Fibroblast of pulmonary artery (primary cell): ENCODE data around the gene NPLOC4.

ENCODE experiments used
- DNase-seq: peaks from one replicate; pipeline ENCODE4 v3.0.0-alpha.2; 2010; ENCODE audit warnings: low read depth
- H3K4me3 ChIP-seq: replicated peaks from 2 replicates; pipeline ENCODE4 v1.5.1; 2011; ENCODE audit warnings: low read depth, mild to moderate bottlenecking, control low read depth, low read length, moderate library complexity
- TF ChIP-seq, protein P1 (sequence below): IDR thresholded peaks from 2 replicates; pipeline ENCODE4 v1.5.1; 2011; ENCODE audit warnings: mild to moderate bottlenecking, control low read depth, low read length, inconsistent platforms; ENCODE audit errors: missing control alignments

The NPLOC4 gene

DNA sequence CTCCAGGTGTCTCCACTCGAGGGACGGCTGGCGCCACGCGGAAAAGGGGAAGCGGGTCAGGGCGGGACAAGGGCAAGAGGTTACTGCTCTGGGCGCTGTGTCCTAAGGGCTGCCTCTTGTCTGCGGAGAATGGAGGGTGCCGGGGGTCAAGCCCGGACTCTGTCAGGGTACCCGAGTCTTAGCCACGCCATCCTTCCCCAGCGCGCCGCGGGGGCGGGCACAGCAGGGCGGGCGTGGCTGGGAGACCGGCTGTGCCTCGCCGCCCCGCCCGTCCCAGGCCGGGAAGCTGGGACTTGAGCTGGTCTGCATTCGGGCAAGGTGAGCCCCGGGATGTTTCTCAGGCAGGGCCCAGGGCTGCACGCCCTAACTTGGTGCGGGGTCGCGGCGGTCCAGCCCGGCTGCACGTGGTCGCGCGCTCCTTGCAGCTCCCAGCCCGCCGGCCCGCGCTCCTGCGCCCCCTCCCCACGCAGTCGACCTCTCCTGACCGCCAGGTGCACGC lies 118.1 kb downstream of the NPLOC4 start:
- TF ChIP-seq, protein P1, sequence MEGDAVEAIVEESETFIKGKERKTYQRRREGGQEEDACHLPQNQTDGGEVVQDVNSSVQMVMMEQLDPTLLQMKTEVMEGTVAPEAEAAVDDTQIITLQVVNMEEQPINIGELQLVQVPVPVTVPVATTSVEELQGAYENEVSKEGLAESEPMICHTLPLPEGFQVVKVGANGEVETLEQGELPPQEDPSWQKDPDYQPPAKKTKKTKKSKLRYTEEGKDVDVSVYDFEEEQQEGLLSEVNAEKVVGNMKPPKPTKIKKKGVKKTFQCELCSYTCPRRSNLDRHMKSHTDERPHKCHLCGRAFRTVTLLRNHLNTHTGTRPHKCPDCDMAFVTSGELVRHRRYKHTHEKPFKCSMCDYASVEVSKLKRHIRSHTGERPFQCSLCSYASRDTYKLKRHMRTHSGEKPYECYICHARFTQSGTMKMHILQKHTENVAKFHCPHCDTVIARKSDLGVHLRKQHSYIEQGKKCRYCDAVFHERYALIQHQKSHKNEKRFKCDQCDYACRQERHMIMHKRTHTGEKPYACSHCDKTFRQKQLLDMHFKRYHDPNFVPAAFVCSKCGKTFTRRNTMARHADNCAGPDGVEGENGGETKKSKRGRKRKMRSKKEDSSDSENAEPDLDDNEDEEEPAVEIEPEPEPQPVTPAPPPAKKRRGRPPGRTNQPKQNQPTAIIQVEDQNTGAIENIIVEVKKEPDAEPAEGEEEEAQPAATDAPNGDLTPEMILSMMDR = no peak
- DNase-seq = no peak
- H3K4me3 ChIP-seq = peak overlapping the region; percentile 24

DNA sequence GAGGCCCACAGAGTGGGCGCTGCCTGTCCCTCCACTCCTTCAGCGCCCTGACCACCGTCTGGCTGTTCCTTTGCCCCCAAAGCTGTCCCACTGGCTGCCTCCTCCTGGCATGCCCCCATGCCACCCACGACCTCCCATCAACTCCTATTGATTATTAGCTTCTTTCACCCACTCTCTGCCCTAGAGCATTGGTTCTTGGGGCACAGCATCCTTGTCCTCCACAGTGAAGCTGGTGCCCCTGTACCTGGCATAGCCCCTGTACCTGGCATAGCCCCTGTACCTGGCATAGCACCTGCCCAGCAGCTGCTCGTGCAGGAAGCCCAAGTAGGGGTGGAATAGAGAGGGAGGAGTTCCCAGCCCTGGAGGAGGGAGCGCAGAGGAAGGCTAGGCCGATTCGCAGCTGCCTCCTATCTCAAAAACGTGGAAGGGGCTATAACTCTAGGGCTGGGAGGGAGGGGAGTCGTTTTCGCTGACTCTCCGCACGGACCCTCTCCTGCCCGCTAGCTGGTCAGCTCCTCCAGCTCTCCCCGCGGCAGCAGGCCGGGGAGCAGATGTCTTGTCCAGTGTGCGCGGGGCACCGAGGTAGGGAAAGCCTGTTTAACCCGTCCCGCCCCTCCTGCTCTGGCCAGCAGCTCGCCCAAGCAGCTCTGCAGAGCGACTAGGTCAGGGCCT lies 118.7 kb downstream of the NPLOC4 start:
- DNase-seq = no peak
- peak overlapping the region; percentile 24 for H3K4me3 ChIP-seq

DNA sequence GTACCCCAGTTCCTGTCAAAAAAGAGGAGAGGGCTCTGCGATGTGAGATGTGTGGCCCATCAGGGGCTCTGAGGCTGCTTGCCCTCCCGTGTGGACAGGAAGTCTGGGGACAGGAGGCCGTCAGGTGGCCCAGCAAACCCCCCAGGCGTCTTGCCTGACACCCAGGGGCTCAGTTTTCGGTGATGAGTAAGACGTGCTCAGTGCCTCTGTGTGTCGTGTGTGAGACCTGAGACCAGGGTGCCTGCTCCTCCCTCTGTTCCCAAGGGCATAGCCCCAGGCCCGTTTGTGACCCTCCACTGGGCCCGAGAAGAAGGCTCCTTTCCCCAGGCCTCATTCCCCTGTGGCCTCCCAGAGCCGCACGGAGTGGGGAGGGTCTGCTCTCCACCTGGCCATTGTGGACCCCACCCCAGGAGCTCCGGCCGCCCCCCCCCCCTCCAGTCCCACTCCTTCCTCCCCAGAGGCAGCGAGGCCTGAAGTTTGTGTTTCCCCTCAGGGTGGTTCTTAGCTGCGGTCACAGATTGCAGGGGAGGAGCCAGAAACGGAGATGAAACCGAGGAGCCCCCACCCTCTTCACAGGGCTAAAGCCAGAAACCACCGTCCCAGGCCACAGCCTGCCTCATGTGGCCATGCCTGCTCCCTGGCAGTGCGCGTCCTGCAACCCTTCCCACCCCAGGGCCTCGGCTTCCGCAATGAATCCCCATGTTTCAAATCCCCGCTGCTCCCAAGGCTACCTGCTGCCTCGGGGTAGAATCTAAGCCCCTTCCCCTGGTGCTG lies 119.4 kb downstream of the NPLOC4 start:
- no peak overlapping the region for H3K4me3 ChIP-seq
- TF ChIP-seq, protein P1 = no peak
- DNase-seq = no peak

More for the DNA sequence above, 118.7 kb downstream of the NPLOC4 start:
- TF ChIP-seq, protein P1 = no peak

DNA sequence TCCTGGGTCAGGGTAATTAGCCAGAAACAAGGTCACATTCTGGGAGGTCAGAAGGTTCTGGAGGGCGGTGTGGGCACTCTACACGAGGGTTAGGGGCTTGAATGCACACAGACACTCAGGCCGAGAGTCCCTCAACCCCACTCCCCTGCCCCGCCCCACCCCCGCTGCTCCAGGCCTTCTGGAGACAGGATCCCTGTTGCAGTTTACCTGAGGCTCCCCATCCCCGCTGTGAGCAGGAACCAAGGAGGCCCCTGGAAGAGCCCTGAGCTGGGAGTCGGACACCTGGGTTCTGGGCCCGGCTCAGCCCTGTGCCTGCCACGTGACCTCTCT lies 119.9 kb downstream of the NPLOC4 start:
- DNase-seq = no peak
- peak overlapping the region; percentile 76 for H3K4me3 ChIP-seq
- TF ChIP-seq, protein P1 = no peak

DNA sequence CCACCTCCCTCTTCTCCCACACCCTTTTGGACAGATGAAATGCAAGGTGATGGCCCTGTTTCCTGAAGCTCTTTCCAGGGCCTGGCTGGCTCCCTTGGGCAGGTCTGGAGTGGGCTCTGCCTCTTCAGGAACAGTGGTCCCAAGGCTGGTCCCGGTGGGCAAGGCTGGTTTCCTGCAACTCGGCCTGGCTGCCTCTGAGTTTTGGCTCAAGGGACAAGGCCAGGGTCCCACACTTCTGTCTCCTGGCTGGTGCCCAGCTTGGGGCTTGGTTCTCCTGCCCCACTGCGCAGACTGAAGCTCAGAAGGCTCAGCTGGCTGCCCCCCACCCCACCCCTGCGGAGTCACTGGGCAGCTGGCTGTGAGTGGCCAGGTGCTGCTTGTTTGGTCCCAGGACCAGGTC lies 120.5 kb downstream of the NPLOC4 start:
- TF ChIP-seq, protein P1 = no peak
- H3K4me3 ChIP-seq = peak overlapping the region; percentile 76
- no peak for DNase-seq

DNA sequence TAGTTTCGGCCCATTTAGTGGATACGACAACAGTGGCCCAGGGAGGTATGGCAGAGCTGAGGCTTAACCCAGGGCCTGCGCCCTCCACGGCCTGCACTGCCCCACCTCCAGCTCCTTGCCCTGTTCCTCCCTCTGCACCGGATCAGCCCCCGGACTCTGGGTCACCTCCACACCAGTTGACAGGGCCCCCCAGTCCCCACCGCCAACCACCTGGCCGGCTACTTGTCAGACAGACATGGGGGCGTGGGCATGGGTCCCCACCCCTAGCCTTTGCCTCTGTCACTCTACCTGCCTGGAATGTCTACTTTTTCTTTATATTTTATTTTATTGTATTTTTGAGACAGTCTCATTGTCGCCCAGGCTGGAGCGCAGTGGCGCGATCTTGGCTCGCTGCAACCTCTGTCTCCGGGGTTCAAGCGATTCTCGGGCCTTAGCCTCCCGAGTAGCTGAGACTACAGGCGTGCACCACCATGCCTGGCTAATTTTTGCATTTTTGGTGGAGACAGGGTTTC lies 121.3 kb downstream of the NPLOC4 start:
- no peak for DNase-seq
- peak overlapping the region; percentile 76 for H3K4me3 ChIP-seq
- TF ChIP-seq, protein P1 = no peak
